AG08395 (cell line): Measurements from ENCODE around the gene VDR.

Source experiments
- DNase-seq: peaks from one replicate; pipeline ENCODE4 v3.0.0; 2012; ENCODE audit warnings: mixed read lengths, low spot score

Gene VDR

DNA sequence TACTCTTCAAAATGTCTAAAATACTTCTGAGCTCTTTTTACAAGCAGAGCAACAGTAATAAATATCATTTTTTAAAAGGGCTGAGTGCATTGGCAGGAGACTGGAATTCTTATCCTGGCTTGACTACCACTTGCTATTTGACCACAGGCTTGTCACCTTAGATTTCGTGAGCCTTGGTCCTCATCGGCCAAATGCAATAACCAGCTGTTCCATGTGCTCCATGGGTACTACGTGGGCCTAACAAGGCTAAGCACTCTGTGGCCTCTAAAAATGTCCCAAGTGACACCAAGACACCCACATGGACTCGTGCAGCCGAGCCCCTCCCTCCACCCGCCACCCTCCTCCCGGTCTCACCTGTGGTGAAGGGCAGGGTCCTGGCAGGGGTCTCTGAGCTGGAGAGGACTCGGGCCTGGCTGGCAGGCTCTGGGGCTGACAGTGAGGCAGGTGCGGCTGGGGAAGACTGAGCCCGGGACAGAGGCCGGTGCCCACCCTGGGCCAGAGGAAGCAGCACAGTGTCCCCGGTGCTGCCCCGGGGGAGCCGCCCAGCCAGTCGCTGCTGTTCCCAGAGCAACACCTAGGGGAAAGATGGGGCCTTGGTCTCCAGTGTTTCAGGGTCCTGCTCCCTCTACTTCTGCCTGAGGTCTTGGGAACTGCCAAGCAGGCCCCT lies 111.6 kb downstream of the VDR start:
- no peak for DNase-seq

DNA sequence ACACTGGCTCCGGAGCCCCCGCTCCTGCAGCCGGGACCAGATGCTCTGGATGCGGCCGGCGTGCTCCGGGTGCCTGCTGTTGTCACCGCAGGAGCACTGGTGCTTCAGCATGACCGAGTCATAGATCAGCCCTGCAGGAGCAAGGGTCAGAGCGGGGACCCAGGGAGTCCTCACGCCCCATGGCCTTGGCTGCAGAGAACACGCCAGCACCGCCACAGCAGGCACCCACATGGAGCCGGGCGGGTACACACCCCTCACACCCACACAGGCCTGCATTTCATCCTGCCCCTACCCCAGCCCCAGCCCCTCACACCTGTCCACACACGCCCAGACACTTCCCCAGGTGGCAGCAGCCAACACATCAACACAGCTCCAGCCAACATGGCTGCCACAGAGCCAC lies 112.9 kb downstream of the VDR start:
- DNase-seq: no peak
